HEK293 (cell line): ENCODE data around the gene KDM2B.

Source experiments
- CTCF ChIP-seq: fragments of 450-650 bp; formaldehyde crosslinking; IDR thresholded peaks from 2 replicates; pipeline ENCODE4 v1.5.1; 2016; ENCODE audit warnings: missing biosample characterization, missing genetic modification characterization
- MEIS1 ChIP-seq: sonication (generic); formaldehyde crosslinking; IDR thresholded peaks from 2 replicates; pipeline ENCODE4 v1.8.1; 2022; ENCODE audit warnings: missing genetic modification reagents, mild to moderate bottlenecking, borderline replicate concordance
- ZNF133 ChIP-seq: fragments of 450-650 bp; formaldehyde crosslinking; IDR thresholded peaks from 2 replicates; pipeline ENCODE4 v1.5.1; 2016; ENCODE audit warnings: missing biosample characterization, missing genetic modification characterization
- ZNF280C ChIP-seq: fragments of 450-650 bp; formaldehyde crosslinking; IDR thresholded peaks from 2 replicates; pipeline ENCODE4 v1.5.1; 2016; ENCODE audit warnings: missing biosample characterization, missing genetic modification characterization
- ZNF558 ChIP-seq: fragments of 450-650 bp; formaldehyde crosslinking; IDR thresholded peaks from 2 replicates; pipeline ENCODE4 v1.5.1; 2016; ENCODE audit warnings: missing biosample characterization, missing genetic modification characterization
- ZSCAN18 ChIP-seq: fragments of 450-650 bp; formaldehyde crosslinking; IDR thresholded peaks from 2 replicates; pipeline ENCODE4 v1.5.1; 2016; ENCODE audit warnings: missing biosample characterization, missing genetic modification characterization

GRCh38 chr12:121596526-121596925 lies 15.7 kb upstream of the KDM2B start:
- TF ChIP-seq CTCF (tag by site-specific recombination) (no peak), ZSCAN18 (tag by site-specific recombination) (no peak), ZNF133 (tag by site-specific recombination) (no peak), MEIS1 (no peak), ZNF558 (tag by site-specific recombination) (no peak), ZNF280C (no peak)
